ENCODE measurements around the gene URM1.

GRCh38 chr9:128375865-128376264, 4.7 kb downstream of the URM1 start:
- TF ChIP-seq, protein P1, sequence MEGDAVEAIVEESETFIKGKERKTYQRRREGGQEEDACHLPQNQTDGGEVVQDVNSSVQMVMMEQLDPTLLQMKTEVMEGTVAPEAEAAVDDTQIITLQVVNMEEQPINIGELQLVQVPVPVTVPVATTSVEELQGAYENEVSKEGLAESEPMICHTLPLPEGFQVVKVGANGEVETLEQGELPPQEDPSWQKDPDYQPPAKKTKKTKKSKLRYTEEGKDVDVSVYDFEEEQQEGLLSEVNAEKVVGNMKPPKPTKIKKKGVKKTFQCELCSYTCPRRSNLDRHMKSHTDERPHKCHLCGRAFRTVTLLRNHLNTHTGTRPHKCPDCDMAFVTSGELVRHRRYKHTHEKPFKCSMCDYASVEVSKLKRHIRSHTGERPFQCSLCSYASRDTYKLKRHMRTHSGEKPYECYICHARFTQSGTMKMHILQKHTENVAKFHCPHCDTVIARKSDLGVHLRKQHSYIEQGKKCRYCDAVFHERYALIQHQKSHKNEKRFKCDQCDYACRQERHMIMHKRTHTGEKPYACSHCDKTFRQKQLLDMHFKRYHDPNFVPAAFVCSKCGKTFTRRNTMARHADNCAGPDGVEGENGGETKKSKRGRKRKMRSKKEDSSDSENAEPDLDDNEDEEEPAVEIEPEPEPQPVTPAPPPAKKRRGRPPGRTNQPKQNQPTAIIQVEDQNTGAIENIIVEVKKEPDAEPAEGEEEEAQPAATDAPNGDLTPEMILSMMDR (IDR thresholded peaks at IDR 0.05) = no peak
- TF ChIP-seq POLR2A (IDR thresholded peaks at IDR 0.05) = no peak

Data from esophagus squamous epithelium (tissue), 4 donors.